HG03097 (cell line): ENCODE data around the gene SPATS2.

ENCODE experiments used
- ATAC-seq: cut with Tn5 transposase; IDR thresholded peaks from one replicate; pipeline ENCODE4 v1.9.1; 2021; ENCODE audit not compliant: unreplicated experiment, low FRiP score

Gene SPATS2

DNA sequence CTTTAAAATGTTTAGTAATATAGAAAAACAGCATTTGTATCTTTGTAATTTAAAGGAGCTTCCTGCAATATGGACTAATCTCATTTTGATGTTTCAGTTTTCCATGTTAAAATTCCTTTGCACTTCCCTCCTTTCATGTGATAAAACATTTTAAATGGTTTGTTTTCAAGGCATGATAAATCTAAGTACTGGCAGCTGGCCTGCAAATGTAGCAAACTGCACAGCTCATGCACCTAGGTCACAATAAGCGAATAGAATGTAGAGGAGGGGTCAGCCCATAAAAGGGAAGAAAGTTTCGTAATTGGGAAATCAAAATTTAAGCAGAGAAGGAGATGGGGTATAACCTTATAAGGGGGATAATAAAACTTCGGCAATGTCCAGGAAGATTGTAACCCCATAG, 91.6 kb downstream of the SPATS2 start:
- ATAC-seq = no peak

DNA sequence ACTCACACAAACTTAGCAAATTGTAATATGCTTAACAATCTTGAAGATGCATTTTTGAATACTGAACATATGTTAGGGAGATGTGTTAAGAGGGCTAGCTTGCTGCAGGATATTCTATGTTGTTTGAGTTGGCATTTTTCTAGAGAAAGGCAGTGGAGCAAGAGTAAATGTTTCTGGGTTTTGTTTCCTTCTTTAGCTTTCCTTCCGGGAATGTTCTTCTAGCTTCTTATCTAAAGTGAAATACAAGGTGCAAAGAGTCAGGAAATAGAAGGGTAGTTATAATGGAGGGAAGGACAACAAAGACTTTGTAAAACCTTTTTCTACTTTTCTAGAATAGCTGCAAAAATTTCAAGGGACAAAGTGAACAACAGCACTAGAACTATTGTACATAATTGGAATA, 94.0 kb downstream of the SPATS2 start:
- no peak for ATAC-seq

DNA sequence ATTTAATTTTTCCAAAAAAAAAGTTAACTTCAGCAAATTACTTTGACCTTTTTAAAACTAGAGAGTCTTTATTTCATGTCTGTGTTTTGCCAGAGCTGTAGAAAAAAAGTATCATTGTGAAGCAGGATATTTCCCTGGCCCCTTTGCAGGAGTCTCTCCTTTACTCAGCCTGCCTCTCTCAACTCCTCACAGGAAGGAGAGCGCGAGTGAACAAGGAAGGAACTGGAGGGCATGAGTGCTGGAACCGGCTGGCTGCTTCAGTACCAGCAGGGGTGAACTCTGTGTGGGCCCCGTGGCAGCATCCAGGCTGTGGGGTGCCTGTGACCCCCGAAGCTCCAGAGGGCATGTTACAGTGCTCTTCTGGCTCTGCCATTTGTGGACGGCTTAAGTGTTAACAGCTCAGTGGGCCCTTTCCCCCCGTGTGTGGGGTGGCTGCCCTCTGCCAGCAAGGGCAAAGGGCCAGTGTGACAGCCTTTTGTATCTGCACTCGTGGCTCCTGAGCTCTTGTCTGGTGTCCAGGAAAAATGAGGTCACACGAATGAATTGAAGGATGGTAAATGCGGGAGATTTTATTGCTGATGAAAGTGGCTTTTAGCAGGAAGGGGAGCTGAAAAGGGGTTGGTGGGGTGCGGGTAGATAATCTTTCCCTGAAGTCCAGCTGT, 95.0 kb downstream of the SPATS2 start:
- ATAC-seq = no peak

DNA sequence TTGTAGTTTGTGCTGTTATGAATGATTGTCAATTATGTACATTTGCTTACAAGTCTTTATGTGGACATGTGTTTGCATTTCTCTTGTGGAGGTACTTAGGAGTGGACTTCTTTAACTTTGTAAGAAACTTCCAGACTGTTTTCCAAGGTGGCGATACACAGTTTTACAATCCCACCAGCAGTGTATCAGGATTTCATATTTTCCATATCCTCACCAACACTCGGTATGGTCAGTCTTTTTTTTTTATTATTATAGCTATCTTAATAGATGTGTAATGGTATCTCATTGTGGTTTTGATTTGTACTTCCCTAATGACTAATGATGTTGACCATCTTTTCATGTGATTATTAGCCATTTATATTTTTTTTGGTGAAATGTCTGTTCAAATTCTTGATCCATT, 97.9 kb downstream of the SPATS2 start:
- no peak for ATAC-seq

DNA sequence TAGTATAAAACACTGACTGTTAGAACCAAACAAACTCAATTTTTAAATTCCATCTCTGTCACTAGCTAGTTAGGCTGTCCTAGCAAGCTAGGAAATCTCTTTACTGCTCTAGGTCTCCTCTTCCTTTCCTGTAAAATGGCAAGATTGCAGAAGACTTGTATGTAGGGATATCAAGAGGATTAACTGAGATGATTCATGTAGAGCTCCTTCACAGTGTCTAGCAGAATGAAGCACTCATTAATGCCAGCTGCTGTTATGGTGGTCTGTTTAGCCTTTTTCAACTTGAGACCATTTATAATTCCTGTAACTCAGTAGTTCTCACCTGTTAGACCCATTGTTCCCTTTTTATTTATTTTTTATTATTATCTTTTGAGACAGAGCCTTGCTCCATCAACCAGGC, 103.7 kb downstream of the SPATS2 start:
- no peak for ATAC-seq

DNA sequence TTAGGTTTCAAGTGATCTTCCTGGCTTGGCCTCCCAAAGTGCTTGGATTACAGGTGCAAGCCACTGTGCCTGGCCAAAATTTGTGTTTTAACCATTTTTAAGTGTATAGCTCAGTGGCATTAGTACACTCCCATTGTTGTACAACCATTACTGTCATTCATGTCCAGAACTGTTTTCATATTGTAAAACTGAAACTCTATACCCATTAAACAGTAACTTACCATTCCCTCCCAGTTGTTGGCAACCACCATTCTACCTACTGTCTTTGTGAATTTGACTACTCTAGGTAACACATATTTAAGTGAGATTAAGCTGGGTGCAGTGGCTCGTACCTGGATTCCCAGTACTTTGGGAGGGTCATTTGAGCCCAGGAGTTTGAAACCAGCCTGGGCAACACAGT, 104.3 kb downstream of the SPATS2 start:
- peak; percentile 68 for ATAC-seq

DNA sequence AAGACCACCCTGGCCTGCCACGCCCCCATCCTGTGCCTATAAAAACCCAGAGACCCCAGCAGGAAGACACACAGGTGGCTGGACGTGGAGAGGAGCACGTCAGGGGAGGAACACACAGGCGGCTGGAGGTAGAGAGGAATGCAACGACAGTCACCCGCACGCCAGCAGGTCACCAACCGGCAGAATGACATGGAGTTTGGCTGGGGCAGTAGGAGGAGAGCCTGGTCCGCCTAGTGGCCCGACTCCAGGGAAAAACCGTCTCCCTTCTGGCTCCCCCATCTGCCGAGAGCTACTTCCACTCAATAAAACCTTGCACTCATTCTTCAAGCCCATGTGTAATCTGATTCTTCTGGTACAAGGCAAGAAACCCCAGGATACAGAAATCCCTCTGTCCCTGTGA, 108.8 kb downstream of the SPATS2 start:
- ATAC-seq = no peak

DNA sequence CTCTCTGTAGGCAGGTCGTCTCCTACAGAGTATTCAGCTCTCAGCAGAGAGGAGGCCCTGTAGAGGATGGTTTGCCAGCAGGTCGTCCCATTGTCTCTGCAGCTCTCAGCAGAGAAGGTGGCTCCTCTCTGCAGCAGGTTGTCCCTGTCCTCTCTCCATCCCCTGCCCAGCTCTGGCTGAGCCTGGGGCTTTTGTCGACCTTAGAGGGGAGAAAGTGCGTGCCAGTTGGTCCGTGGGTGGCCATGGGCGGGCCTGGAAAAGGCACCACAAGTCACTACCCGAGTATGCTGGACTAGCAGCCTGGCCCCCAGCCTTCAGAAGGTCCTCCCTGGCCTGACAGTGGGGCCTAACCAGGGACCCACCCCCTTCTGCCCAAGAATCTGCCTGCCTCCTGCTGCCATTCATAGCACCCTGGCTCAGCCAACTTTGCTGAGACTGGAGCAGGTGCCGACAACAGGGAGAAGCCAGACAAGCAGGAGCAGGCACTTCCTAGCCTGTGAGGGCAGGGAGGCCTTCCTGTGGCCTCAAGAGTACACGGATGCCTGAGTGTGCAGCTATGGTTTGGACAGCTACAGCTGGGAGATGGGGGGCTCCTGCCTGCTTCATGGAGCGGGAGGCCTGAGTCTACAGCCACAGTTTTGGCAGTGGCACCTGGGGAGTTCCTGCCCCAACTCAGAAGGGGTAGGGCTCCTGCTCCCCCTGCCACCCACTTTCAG, 111.8 kb downstream of the SPATS2 start:
- no peak for ATAC-seq

DNA sequence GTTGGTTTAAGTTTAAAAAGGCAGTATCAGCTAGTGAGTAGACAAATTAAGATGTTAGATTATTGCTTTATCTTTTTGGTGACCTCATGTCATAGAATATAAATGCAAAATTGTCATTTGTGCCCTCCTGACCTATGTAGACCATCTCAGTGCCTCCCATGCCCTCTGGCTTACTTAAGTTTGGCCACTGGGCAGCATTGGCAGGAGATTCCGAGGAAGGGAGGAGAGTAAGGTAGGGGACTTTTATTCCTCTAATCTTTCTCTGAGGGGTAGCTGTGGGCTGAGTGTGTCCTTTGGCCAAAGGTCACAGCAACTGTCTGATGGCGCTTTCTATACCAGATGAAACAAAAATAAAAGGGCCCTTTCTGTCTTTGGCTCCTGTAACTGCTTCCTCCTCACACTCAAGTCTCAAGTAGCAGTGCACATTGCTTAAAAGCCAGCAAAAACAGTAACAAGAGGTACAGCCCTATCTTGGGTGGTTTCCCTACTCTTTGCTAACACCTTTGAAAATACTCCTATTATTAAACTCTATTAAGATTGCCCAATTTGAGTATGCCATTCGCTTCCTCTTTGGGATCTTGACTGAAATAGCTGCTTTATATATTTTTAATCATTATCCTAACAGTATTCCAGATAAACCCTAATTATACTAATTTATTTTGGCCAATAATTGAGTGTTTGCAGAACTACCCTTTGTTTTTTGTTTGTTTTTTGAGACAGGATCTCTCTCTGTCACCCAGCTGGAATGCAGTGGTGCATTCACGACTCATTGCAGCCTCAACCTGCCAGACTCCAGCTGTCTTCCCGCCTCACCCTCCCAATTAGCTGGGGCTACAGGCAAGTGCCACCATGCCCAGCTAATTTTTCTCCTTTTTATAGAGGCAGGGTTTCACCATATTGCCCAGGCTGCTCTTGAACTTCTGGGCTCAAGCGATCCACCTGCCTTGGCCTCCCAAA, 115.1 kb downstream of the SPATS2 start:
- no peak for ATAC-seq

DNA sequence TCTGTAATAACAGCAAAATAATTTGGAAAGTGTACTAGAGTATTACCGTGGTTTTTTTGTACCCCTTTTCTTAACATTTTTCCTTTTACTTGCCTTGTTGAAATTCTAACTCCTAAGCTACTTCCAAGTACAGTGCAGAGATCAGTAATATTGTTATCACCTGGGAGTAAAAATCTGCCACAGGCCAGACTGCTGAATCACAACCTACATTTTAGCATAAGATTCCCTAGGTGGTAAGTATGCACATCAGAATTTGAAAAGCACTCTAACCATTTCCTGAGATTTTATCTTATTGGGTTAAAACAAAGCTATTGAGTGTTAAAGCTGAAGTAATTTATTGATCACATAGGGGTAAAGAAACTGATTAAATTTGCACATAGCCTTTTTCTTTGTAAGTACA, 116.4 kb downstream of the SPATS2 start:
- ATAC-seq = no peak

DNA sequence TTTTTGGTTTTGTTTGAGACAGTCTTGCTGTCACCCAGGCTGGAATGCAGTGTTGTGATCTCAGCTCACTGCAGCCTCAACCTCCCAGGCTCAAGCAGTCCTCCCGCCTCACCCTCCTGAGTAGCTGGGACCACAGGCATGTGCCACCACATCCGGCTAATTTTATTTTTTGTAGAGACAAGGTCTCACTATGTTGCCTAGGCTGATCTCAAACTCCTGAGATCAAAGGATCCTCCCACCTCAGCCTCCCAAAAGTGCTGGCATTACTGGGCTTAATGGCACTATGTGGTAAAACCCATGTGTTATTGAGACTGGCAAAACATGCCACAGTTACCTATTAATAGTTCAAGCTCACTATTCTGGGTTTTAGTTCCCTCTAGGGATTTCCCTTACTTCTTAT, 120.3 kb downstream of the SPATS2 start:
- ATAC-seq = no peak

DNA sequence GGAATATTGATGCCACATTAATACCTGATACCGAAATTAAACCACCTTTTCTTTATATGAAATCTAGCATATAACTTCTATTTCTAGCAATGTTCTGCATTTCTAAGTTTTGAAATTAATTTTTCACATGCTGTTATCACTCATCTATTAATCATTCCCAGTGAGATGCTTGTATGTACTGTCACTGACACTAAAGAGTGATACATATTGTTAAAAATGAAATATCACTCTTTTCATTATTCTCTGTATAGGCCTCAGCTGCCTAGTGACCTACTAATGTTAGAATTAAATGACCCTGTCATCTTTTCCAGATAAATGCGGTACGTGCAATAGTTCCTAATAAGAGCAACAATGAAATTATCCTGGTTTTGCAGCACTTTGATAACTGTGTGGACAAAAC, 121.9 kb downstream of the SPATS2 start:
- no peak for ATAC-seq

DNA sequence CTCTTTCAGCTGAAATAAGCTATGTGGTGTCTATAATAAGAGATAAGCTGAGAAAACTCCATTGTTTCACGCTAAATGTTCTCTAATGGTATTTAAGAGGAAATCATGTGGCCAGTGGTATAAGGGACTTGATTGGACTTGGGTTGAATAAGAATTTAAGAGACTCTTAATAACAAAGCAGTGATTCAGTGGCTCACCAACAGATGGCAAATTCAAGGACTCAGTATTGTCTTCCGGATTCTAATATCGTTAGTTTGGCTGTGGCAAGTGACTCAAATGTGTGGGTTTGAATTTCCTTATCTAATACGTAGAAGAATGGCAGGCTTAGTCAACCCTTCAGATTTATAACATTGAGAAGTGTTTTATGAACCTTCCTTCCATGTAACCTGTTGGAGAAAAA, 122.5 kb downstream of the SPATS2 start:
- ATAC-seq = no peak

DNA sequence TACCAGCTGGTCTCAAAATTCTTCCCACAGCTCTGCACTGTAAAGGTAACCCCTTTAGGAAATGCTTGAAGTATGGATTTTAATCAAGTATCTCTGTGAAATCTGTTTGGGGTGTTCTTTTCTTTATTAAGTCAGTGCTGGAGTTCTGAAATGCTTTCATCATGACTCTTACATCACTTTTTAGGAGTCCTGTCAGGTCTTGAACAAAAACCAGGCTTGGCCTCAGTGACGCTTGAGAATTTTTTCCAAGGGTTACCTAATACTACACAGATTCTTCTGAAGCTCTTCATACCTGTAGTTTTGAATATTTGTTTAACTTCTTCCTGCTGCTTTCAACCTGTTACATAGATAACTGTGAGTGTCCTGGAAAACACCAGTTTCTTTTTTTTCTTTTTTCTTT, 124.6 kb downstream of the SPATS2 start:
- no peak for ATAC-seq

DNA sequence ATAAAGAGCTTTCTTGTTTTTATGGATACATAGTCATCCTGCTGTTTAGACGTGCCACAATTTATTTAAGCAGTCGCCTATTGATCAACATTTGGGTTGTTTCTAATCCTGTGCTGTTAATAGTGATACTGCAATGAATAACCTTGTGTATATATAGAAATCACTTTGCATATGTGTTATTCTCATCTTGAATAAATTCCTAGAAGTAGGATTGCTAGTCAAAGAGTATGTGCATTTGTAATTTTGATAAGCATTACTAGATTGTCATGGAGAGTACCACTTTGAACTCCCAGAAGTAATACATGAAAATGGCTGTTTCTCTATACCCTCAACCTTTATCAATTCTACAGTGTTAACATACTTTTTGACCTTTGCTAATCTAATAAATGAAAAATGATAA, 126.6 kb downstream of the SPATS2 start:
- no peak for ATAC-seq

DNA sequence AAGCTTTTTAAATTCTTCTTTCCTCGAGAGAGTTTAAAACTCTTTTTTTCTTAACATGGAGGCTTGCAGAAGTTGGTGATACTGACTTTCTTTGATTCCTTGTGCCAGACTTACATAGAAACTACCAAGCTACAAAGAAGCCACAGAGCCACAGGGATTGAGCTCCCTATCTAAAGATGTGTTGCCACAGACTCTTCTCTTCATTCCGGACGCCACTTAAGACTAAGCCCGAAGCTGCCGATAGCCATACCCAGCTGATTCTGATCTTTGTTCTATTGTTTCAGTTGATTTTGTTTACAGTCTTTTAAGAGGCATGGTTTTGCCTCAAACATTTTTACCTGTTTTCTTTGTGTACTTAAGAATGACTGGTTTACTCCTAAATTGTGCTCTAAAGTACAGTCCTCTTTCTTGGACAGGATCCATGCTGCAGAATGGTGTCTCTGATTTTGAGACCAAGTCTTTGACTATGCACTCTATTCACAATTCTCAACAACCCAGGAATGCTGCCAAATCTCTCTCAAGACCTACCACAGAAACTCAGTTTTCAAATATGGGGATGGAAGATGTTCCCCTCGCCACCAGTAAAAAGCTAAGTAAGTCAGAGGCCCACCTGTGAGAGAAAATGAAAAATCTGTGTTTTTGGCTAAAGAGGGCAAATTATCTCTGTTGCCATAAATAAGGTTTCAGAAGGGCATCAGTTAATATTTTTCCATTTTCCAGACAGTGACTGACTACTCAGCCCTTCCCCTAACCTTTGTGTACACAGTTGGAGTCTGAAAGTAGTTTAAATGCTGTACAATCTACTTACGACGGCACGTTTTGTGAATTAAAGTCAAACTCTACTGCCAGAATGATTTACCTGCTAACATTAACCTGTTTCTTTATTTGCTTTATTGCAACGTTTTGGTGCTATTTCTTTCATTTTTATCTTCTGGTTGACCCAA, 129.4 kb downstream of the SPATS2 start:
- no peak for ATAC-seq

DNA sequence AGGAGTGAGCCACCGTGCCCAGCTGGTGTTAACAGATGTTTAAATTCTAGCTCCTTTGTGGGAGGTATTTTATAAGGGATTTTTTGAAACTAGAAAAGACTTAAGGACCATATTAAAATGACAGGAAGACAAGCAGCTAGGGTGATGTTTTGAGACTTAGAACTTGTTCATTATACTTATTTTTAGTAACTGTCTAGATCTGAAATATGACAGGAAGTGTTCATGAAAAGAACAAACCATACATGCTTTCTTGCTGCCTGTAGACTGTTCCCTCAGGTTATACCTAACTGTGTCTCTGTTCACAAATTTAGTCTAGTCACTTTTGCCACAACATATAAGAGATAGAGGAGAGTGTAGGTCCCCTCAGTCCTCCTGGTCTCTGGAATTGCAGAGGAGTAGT, 134.6 kb downstream of the SPATS2 start:
- ATAC-seq = no peak

DNA sequence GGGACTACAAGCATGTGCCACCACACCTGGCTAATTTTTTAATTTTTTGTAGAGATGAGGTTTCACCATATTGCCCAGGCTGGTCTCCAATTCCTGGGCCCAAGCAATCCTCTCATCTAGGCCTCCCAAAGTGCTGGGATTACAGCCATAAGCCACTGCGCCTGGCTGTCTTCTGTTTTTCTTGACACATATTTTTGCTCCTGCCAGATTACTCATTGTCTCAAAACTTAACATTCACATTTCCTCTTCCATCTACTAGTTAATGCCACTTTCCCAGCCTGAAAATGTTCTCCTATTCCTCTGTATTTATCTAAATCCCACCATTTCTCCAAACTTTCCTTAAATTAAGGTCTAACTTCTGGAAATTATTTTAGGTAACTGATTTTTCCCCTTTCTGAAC, 135.3 kb downstream of the SPATS2 start:
- no peak for ATAC-seq

DNA sequence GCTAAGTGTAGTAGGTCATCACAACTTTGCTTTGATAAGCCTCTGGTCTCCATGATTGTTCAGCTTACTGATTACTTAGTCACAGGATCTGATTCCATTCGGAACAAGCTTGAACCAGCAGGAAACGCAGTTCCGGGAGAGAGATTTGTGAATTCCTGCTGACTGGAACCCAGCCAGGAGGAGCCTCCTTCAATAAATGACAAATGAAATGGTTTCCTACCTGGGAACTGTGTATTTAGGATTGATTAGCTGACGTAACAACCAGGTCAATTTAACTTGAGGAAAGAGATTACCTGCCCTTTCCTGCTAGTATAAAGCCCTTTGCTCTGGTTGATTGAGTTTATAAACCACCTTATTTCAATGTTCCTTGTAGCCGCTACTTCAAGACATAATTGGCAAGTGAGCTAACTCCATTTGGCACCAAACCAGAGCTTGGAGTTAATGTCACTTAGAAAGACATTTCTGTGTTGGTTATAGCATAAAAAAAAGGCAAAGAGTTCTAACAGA, 136.5 kb downstream of the SPATS2 start:
- no peak for ATAC-seq

DNA sequence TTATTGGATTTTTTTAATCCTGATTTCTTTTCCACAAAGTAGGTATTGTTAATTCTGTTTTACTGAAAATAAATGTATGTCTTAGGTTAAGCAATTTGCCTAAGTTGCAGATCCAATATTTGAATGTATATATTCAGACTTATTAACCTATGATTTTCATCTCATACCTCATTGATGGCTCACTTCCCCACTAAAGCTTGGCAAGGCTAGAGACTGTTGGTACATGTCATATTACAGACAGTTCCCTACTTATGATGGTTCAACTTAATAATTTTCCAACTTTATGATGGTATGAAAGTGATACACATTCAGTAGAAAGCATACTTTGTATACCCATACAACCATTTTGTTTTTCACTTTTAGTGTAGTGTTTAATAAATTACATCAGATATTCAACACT, 138.4 kb downstream of the SPATS2 start:
- ATAC-seq = no peak
